ENCODE measurements around the gene SERINC2. TPM values are rescaled to one million over a fixed set of nuclear protein-coding genes. Genes with fewer than 3 reads are reported as not detected.

SERINC2 gene
- total and polyA plus RNA-seq, 2 experiments from 2014 or later: 20.5 to 23.3 TPM

- no peaks in the 10 kb centered on the region; the same call in 2 of the 3 replicates for H3K36me3 Mint-ChIP-seq (ENCODE audit: low read depth)
- Histone ChIP-seq H3F3A (replicated peaks; ENCODE audit: low read depth) (0 out of 2 replicates have a peak, but pooled peaks cover 8% of the 10 kb centered on the region), H3K36me3 (ENCODE audit: insufficient read depth) (no peaks in the 10 kb centered on the region), H4K20me1 (replicated peaks; ENCODE audit: insufficient read depth) (peaks cover 5% of the 10 kb centered on the region), H3K27ac (ENCODE audit: low read depth) (no peak overlapping the region), H3K27me3 (ENCODE audit: insufficient read depth) (no peaks in the 10 kb centered on the region), H3K4me1 (ENCODE audit: insufficient read depth) (peaks cover 9% of the 10 kb centered on the region; the same call in 1 of the 2 replicates), H2AFZ (no peak overlapping the region), H3K4me3 (no peak overlapping the region), H3K4me2 (no peak overlapping the region), H3K79me2 (replicated peaks; ENCODE audit: insufficient read depth) (no peaks in the 10 kb centered on the region), H3K9me2 (ENCODE audit: insufficient read depth) (no peaks in the 10 kb centered on the region)
- ATAC-seq: no peak
- no peak for DNase-seq (ENCODE audit: low spot score)
- H3K9me3 Mint-ChIP-seq: no peaks in the 10 kb centered on the region
- H3K27me3 Mint-ChIP-seq (ENCODE audit: insufficient read depth, low read depth, poor library complexity): peaks cover 4% of the 10 kb centered on the region
- no peak overlapping the region for H3K27ac Mint-ChIP-seq
- H3K4me1 Mint-ChIP-seq: peaks cover 10% of the 10 kb centered on the region
- no peak for TF ChIP-seq EZH2phosphoT487 (IDR thresholded peaks at IDR 0.05; ENCODE audit: unreplicated experiment)
- TF ChIP-seq POLR2AphosphoS5 (IDR thresholded peaks at IDR 0.05; ENCODE audit: low read depth): no peak
- TF ChIP-seq ZNF331 (CRISPR knock-in tag; IDR thresholded peaks at IDR 0.05; ENCODE audit: low read depth): no peak
- TF ChIP-seq, protein P1, sequence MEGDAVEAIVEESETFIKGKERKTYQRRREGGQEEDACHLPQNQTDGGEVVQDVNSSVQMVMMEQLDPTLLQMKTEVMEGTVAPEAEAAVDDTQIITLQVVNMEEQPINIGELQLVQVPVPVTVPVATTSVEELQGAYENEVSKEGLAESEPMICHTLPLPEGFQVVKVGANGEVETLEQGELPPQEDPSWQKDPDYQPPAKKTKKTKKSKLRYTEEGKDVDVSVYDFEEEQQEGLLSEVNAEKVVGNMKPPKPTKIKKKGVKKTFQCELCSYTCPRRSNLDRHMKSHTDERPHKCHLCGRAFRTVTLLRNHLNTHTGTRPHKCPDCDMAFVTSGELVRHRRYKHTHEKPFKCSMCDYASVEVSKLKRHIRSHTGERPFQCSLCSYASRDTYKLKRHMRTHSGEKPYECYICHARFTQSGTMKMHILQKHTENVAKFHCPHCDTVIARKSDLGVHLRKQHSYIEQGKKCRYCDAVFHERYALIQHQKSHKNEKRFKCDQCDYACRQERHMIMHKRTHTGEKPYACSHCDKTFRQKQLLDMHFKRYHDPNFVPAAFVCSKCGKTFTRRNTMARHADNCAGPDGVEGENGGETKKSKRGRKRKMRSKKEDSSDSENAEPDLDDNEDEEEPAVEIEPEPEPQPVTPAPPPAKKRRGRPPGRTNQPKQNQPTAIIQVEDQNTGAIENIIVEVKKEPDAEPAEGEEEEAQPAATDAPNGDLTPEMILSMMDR (conservative IDR thresholded peaks at IDR 0.05; ENCODE audit: low read depth in 2 of 2): no peak
- no peak for TF ChIP-seq STAT1 (IDR thresholded peaks at IDR 0.05; ENCODE audit: unreplicated experiment)
- TF ChIP-seq CREB1 (CRISPR knock-in tag; IDR thresholded peaks at IDR 0.05; ENCODE audit: low read depth): no peak
- TF ChIP-seq JUNB (IDR thresholded peaks at IDR 0.05; ENCODE audit: unreplicated experiment): no peak
- TF ChIP-seq, protein P2, sequence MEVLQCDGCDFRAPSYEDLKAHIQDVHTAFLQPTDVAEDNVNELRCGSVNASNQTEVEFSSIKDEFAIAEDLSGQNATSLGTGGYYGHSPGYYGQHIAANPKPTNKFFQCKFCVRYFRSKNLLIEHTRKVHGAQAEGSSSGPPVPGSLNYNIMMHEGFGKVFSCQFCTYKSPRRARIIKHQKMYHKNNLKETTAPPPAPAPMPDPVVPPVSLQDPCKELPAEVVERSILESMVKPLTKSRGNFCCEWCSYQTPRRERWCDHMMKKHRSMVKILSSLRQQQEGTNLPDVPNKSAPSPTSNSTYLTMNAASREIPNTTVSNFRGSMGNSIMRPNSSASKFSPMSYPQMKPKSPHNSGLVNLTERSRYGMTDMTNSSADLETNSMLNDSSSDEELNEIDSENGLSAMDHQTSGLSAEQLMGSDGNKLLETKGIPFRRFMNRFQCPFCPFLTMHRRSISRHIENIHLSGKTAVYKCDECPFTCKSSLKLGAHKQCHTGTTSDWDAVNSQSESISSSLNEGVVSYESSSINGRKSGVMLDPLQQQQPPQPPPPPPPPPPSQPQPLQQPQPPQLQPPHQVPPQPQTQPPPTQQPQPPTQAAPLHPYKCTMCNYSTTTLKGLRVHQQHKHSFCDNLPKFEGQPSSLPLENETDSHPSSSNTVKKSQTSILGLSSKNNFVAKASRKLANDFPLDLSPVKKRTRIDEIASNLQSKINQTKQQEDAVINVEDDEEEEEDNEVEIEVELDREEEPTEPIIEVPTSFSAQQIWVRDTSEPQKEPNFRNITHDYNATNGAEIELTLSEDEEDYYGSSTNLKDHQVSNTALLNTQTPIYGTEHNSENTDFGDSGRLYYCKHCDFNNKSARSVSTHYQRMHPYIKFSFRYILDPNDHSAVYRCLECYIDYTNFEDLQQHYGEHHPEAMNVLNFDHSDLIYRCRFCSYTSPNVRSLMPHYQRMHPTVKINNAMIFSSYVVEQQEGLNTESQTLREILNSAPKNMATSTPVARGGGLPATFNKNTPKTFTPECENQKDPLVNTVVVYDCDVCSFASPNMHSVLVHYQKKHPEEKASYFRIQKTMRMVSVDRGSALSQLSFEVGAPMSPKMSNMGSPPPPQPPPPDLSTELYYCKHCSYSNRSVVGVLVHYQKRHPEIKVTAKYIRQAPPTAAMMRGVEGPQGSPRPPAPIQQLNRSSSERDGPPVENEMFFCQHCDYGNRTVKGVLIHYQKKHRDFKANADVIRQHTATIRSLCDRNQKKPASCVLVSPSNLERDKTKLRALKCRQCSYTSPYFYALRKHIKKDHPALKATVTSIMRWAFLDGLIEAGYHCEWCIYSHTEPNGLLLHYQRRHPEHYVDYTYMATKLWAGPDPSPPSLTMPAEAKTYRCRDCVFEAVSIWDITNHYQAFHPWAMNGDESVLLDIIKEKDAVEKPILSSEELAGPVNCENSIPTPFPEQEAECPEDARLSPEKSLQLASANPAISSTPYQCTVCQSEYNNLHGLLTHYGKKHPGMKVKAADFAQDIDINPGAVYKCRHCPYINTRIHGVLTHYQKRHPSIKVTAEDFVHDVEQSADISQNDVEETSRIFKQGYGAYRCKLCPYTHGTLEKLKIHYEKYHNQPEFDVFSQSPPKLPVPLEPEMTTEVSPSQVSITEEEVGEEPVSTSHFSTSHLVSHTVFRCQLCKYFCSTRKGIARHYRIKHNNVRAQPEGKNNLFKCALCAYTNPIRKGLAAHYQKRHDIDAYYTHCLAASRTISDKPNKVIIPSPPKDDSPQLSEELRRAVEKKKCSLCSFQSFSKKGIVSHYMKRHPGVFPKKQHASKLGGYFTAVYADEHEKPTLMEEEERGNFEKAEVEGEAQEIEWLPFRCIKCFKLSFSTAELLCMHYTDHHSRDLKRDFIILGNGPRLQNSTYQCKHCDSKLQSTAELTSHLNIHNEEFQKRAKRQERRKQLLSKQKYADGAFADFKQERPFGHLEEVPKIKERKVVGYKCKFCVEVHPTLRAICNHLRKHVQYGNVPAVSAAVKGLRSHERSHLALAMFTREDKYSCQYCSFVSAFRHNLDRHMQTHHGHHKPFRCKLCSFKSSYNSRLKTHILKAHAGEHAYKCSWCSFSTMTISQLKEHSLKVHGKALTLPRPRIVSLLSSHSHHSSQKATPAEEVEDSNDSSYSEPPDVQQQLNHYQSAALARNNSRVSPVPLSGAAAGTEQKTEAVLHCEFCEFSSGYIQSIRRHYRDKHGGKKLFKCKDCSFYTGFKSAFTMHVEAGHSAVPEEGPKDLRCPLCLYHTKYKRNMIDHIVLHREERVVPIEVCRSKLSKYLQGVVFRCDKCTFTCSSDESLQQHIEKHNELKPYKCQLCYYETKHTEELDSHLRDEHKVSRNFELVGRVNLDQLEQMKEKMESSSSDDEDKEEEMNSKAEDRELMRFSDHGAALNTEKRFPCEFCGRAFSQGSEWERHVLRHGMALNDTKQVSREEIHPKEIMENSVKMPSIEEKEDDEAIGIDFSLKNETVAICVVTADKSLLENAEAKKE (CRISPR knock-in tag; IDR thresholded peaks at IDR 0.05): no peak
- TF ChIP-seq NANOG (IDR thresholded peaks at IDR 0.05; ENCODE audit: borderline replicate concordance): no peak
- TF ChIP-seq EZH2 (IDR thresholded peaks at IDR 0.05; ENCODE audit: low read depth, unreplicated experiment): no peak
- TF ChIP-seq, protein P3, sequence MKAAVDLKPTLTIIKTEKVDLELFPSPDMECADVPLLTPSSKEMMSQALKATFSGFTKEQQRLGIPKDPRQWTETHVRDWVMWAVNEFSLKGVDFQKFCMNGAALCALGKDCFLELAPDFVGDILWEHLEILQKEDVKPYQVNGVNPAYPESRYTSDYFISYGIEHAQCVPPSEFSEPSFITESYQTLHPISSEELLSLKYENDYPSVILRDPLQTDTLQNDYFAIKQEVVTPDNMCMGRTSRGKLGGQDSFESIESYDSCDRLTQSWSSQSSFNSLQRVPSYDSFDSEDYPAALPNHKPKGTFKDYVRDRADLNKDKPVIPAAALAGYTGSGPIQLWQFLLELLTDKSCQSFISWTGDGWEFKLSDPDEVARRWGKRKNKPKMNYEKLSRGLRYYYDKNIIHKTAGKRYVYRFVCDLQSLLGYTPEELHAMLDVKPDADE (IDR thresholded peaks at IDR 0.05): no peak
- TF ChIP-seq, protein P4, sequence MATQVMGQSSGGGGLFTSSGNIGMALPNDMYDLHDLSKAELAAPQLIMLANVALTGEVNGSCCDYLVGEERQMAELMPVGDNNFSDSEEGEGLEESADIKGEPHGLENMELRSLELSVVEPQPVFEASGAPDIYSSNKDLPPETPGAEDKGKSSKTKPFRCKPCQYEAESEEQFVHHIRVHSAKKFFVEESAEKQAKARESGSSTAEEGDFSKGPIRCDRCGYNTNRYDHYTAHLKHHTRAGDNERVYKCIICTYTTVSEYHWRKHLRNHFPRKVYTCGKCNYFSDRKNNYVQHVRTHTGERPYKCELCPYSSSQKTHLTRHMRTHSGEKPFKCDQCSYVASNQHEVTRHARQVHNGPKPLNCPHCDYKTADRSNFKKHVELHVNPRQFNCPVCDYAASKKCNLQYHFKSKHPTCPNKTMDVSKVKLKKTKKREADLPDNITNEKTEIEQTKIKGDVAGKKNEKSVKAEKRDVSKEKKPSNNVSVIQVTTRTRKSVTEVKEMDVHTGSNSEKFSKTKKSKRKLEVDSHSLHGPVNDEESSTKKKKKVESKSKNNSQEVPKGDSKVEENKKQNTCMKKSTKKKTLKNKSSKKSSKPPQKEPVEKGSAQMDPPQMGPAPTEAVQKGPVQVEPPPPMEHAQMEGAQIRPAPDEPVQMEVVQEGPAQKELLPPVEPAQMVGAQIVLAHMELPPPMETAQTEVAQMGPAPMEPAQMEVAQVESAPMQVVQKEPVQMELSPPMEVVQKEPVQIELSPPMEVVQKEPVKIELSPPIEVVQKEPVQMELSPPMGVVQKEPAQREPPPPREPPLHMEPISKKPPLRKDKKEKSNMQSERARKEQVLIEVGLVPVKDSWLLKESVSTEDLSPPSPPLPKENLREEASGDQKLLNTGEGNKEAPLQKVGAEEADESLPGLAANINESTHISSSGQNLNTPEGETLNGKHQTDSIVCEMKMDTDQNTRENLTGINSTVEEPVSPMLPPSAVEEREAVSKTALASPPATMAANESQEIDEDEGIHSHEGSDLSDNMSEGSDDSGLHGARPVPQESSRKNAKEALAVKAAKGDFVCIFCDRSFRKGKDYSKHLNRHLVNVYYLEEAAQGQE (IDR thresholded peaks at IDR 0.05; ENCODE audit: unreplicated experiment): no peak
- TF ChIP-seq ZNF114 (CRISPR knock-in tag; IDR thresholded peaks at IDR 0.05): no peak
- H3K4me3 Mint-ChIP-seq: no peak overlapping the region
These were observed 10.5 kb downstream of the SERINC2 start for GRCh38 chr1:31423418-31423947.

Data from GM23338 (cell line).